Stimulated activated naive B cell treated with anti-CD40 and anti-IgM and Interleukin-4, amounts not matched to agents 10 μg/mL and 1 μg/mL and 100 μg/mL, for 72 hours (primary cell): ENCODE measurements around the gene TMEM175.
"Not testable (repeated sequence)": the region's sequence is repeated elsewhere in the genome, so short reads cannot be mapped to it uniquely, and the experiment has no call there.

Source experiments
- ATAC-seq, 2 donors: fragments of 150-1000 bp; cut with Tn5 transposase; replicated peaks; 2 replicates each; pipeline ENCODE4 v1.10.0; 2021; ENCODE audit warnings: moderate library complexity in 1 of 2
- DNase-seq: peaks from one replicate; pipeline ENCODE4 v3.0.0; 2021
- H3K27ac Mint-ChIP-seq: one replicate; pipeline ENCODE4 v1.8.0; 2022; ENCODE audit warnings: mild to moderate bottlenecking, mixed read lengths
- H3K27me3 Mint-ChIP-seq, 2 donors: one replicate each; pipeline ENCODE4 v1.8.0; 2022; ENCODE audit warnings: mixed read lengths in 2 of 2
- H3K36me3 Mint-ChIP-seq, 2 donors: one replicate each; pipeline ENCODE4 v1.8.0; 2022; ENCODE audit warnings: mixed read lengths in 2 of 2, mild to moderate bottlenecking in 1 of 2
- H3K4me1 Mint-ChIP-seq, 2 donors: one replicate each; pipeline ENCODE4 v1.8.0; 2022; ENCODE audit warnings: mixed read lengths in 2 of 2, mild to moderate bottlenecking in 1 of 2
- H3K4me3 Mint-ChIP-seq, 2 donors: one replicate each; pipeline ENCODE4 v1.8.0; 2022; ENCODE audit warnings: mild to moderate bottlenecking in 2 of 2, mixed read lengths in 2 of 2, moderate library complexity in 1 of 2
- H3K9me3 Mint-ChIP-seq, 2 donors: one replicate each; pipeline ENCODE4 v1.8.0; 2022; ENCODE audit warnings: mixed read lengths in 2 of 2, mild to moderate bottlenecking in 1 of 2

Gene TMEM175

DNA sequence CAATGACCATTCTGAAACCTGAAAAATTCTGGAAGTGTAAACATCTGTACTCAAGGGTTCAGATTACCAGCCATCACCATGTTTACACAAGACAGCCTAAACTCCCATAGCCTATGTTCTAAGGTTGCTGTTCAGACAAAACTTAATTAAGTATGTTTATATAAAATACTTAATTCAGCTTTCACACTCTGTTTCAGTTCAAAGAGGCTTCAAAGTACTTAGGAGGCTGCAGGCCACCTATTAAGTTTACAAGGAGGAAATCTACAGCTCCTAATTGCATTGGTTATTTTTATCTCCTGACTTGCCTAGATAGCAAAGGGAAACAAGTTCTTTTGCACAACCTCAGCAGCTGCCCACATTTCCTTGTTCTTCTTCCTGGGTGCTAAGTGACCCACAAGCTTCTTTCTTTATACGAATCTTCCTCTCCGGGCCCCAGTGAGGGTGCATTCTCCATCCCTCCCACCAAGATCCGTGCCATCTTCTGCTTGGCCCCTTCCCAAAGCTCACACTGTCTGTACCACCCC, 2.2 kb upstream of the TMEM175 start:
- H3K9me3 Mint-ChIP-seq: no peaks in the 10 kb centered on the region
- H3K27me3 Mint-ChIP-seq: no peaks in the 10 kb centered on the region
- H3K27ac Mint-ChIP-seq: no peak overlapping the region
- H3K4me1 Mint-ChIP-seq: peaks cover 41 to 63% of the 10 kb centered on the region in 2 donors
- ATAC-seq (no peak), DNase-seq (no peak)
- H3K36me3 Mint-ChIP-seq: peaks cover 9 to 10% of the 10 kb centered on the region in 2 donors
- peak overlapping the region; percentile 90 to 92 for H3K4me3 Mint-ChIP-seq

DNA sequence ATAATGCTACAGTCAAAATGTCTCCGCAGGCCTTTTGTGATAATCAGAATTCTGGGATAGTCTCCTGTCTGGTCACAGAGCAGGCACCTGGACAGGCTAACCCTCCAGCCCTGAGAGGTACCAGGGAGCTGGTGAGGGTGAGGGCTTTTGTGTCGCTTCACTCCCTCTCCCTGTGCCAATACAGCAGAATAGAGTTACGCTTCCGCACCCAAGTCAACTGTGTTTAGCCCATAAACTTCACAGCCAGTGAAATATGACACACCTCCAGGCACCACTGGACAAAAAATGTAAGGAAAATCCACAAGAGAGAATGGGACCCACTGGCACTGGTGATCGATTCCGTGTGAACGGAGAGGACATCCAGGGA, 1.4 kb upstream of the TMEM175 start:
- H3K36me3 Mint-ChIP-seq: peaks cover 9 to 10% of the 10 kb centered on the region in 2 donors
- peak overlapping the region; percentile 90 to 92 for H3K4me3 Mint-ChIP-seq
- peaks cover 38 to 63% of the 10 kb centered on the region in 2 donors for H3K4me1 Mint-ChIP-seq
- H3K27ac Mint-ChIP-seq: peak overlapping the region; percentile 96
- H3K9me3 Mint-ChIP-seq: no peaks in the 10 kb centered on the region
- DNase-seq: no peak
- no peak for ATAC-seq
- H3K27me3 Mint-ChIP-seq: no peaks in the 10 kb centered on the region

DNA sequence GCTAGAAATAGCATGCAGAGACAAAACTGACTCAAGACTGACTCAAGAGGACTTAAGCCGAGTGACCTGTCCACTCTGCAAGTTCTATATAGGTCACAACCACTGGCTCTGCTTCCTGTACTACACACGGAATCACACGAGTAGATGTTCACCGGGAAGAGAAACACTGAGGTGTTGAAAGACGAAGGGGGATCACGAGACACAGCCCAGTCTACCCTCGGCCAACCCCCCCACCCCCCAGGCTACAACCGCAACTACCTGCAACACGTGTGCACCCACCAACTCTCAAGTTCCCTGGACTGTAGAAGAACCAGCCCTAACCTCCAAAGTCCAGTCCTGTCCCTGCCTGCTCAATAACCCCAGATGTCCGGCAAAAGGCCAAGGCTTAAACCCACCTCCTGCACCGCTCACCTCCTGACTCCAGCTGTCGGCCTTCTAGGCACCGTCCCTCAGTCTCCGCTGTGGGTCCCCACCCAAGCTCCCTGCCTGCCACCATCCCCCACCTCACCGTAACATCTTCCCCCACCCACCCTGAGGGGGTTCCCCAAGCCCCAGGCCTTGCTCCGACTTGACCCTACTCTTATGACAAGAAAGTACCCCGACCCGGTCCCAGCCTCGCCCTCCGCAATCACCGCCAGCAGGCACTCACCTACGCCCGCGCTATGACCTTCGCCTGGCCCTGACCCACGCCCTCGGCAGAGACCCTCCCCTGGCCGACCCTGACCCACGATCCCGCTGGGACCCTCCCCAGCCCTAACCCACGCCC, 883 bp upstream of the TMEM175 start:
- Mint-ChIP-seq H3K27ac (peak overlapping the region; percentile 96), H3K4me3 (peak overlapping the region; percentile 90 to 92), H3K36me3 (peaks cover 4 to 5% of the 10 kb centered on the region in 2 donors), H3K9me3 (no peaks in the 10 kb centered on the region), H3K27me3 (no peaks in the 10 kb centered on the region), H3K4me1 (peaks cover 38 to 63% of the 10 kb centered on the region in 2 donors)
- ATAC-seq (peak in 1 of 2 donors; percentile 13), DNase-seq (no peak)

DNA sequence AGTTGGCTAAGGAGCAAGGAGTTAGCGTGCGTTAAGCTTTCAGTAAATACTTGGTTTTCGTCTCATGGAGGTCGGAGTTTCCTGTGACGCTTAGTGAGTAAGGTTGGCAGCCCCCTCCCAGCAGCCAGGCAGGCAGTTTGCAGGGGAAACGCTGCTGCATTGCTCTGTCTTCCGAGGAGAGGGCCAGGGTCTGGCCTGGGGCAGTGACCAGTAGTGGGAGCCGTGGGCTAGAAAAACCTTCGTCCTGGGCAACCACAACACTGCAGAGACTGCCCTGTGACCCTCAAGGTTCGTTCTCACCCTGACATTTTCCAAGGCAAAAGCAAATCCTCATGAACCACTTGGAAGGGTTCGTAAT, 432 bp downstream of the TMEM175 start:
- Mint-ChIP-seq H3K27ac (peak overlapping the region; percentile 96), H3K4me3 (peak overlapping the region; percentile 90 to 92), H3K4me1 (peaks cover 38 to 69% of the 10 kb centered on the region in 2 donors), H3K27me3 (no peaks in the 10 kb centered on the region), H3K9me3 (no peaks in the 10 kb centered on the region), H3K36me3 (peaks cover 4% of the 10 kb centered on the region in 2 donors)
- DNase-seq (no peak), ATAC-seq (peak; percentile 6 to 12)

DNA sequence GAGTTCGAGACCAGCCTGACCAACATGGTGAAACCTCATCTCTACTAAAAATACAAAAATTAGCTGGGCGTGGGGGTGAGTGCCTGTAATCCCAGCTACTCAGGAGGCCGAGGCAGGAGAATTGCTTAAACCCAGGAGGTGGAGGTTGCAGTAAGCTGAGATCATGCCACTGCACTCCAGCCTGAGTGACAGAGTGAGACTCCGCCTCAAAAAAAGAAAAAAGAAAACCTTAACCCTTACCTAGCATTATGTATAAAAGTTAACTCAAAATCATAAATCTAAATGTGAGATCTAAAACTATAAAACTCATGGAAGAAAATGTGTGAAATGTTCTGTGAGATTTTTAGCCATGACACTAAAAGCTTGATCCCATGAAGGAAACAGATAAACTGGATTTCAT, 7.2 kb downstream of the TMEM175 start:
- not testable (repeated sequence) for H3K9me3 Mint-ChIP-seq, H3K36me3 Mint-ChIP-seq, DNase-seq, H3K27ac Mint-ChIP-seq, H3K4me3 Mint-ChIP-seq, ATAC-seq, H3K27me3 Mint-ChIP-seq
- H3K4me1 Mint-ChIP-seq: peaks cover 16 to 39% of the 10 kb centered on the region in 2 donors

DNA sequence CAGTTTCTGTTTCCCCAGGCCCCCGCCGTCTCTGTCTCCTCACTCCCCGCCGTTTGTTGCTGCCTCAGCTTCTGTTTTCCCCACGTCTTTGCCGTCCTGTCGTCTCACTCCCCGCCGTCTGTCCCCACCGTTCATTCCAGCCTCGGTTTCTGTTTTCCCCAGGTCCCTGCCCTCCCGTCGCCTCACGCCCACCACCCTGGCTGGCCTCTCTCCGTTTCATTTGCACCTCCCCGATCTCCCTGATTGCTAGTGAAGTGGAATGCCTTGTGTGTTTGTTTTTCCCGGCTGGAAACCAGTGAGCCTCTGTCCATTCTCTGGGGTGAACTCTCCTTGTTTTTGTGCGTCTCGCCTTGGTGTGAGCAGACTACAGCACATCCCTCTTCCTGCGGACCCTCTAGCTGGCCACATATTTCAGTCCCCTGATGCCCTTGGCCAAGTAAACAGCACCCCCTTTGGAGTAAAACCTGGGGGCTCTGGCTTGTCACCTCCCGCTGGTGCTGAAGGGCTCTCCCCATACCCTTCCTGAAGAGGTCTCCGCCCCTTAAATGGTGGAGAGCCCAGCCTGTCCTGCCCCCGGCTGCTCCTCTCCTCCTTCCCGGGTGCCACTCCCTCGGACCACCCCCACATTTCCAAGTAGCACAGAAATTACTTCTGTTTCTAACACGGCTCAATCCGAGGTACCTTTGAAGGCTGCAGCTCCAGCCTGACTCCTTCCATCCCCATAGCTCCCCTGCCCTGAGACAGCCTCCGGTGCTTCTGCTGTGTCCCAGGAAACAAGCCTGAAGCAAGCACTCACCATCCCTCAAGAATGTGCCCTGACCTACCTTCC, 13.2 kb downstream of the TMEM175 start:
- H3K36me3 Mint-ChIP-seq: peaks cover 6 to 12% of the 10 kb centered on the region in 2 donors
- no peaks in the 10 kb centered on the region for H3K9me3 Mint-ChIP-seq
- no peak overlapping the region for H3K27ac Mint-ChIP-seq
- ATAC-seq (no peak), DNase-seq (no peak)
- peaks cover 15 to 33% of the 10 kb centered on the region in 2 donors for H3K4me1 Mint-ChIP-seq
- no peaks in the 10 kb centered on the region for H3K27me3 Mint-ChIP-seq
- no peak overlapping the region for H3K4me3 Mint-ChIP-seq

DNA sequence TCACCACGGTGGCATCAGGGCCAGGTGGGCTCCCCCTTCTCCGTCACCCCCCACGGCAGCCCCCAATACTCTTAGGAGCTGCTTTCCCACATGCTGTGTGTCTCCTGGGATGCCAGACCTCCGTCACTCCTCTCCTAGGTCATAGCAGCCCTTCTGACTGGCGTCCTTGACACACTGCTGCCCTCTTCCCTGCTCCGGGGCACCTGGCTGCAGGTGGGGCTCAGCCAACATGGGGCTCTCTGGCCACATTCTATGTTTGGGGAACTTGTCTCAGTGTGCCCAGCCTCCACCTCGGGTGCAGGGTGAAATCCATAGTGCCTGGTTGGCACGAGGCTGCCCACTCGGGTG, 13.8 kb downstream of the TMEM175 start:
- Mint-ChIP-seq H3K9me3 (no peaks in the 10 kb centered on the region), H3K4me3 (no peak overlapping the region), H3K27me3 (no peaks in the 10 kb centered on the region), H3K4me1 (peaks cover 15 to 33% of the 10 kb centered on the region in 2 donors), H3K36me3 (peaks cover 6 to 12% of the 10 kb centered on the region in 2 donors), H3K27ac (no peak overlapping the region)
- no peak for ATAC-seq
- no peak for DNase-seq

DNA sequence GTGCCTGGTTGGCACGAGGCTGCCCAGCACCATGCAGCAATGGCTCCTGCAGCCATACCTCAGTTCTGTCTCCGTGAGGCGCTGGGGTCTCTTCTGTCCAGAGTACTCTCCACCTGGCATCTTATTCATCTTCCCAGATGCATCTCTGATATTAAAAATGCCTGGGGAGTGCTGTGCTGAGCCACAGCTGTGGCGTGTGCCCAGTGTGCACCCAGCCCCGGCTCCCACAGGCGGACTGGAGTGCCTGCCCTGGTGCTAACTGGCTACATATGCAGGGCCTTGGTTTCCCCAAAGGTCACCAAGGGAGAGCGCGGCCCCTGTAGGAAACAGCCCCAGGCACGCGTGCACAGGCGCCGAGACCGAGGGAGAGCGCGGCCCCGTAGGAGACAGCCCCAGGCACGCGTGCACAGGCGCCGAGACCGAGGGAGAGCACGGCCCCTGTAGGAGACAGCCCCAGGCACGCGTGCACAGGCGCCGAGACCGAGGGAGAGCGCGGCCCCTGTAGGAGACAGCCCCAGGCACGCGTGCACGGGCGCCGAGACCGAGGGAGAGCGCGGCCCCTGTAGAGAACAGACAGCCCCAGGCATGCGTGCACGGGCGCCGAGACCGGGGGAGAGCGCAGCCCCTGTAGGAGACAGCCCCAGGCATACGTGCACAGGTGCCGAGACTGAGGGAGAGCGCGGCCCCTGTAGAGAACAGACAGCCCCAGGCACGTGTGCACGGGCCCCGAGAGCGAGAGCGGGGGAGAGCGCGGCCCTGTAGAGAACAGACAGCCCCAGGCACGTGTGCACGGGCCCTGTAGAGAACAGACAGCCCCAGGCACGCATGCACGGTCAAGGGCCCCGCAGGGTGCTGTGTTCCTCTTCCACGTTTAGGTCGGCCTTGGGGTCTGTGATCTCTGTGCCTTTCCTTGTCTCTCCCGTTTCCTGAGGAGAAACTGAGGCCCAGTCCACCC, 14.5 kb downstream of the TMEM175 start:
- ATAC-seq: peak; percentile 56 to 73
- H3K4me1 Mint-ChIP-seq: peaks cover 15 to 33% of the 10 kb centered on the region in 2 donors

DNA sequence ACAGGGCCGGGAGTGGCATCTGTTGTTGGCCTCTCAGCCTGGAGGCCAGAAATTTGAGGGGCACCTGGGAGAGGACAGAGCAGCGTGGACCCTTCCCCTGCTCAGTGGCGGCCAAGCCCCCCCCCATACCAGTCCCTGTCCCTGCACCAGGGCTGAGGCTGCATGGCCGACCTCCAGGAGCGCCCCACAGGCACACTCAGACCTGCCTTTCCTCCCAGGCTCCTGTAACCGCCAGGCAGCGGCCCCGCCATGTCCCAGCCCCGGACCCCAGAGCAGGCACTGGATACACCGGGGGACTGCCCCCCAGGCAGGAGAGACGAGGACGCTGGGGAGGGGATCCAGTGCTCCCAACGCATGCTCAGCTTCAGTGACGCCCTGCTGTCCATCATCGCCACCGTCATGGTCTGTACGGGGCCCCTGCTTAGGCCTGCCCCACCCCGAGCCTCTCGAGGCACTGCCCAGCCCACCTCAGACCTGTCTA, 15.3 kb downstream of the TMEM175 start:
- DNase-seq (no peak), ATAC-seq (no peak)
- peaks cover 6 to 19% of the 10 kb centered on the region in 2 donors for H3K36me3 Mint-ChIP-seq
- H3K4me3 Mint-ChIP-seq: no peak overlapping the region
- H3K9me3 Mint-ChIP-seq: no peaks in the 10 kb centered on the region
- H3K4me1 Mint-ChIP-seq: peaks cover 17 to 33% of the 10 kb centered on the region in 2 donors
- H3K27me3 Mint-ChIP-seq: no peaks in the 10 kb centered on the region
- H3K27ac Mint-ChIP-seq: no peak overlapping the region

More for the DNA sequence above, 14.5 kb downstream of the TMEM175 start:
- no peaks in the 10 kb centered on the region for H3K27me3 Mint-ChIP-seq
- no peaks in the 10 kb centered on the region for H3K9me3 Mint-ChIP-seq
- no peak for DNase-seq
- peaks cover 6 to 16% of the 10 kb centered on the region in 2 donors for H3K36me3 Mint-ChIP-seq
- no peak overlapping the region for H3K27ac Mint-ChIP-seq
- H3K4me3 Mint-ChIP-seq: peak overlapping the region; percentile 18 to 50

DNA sequence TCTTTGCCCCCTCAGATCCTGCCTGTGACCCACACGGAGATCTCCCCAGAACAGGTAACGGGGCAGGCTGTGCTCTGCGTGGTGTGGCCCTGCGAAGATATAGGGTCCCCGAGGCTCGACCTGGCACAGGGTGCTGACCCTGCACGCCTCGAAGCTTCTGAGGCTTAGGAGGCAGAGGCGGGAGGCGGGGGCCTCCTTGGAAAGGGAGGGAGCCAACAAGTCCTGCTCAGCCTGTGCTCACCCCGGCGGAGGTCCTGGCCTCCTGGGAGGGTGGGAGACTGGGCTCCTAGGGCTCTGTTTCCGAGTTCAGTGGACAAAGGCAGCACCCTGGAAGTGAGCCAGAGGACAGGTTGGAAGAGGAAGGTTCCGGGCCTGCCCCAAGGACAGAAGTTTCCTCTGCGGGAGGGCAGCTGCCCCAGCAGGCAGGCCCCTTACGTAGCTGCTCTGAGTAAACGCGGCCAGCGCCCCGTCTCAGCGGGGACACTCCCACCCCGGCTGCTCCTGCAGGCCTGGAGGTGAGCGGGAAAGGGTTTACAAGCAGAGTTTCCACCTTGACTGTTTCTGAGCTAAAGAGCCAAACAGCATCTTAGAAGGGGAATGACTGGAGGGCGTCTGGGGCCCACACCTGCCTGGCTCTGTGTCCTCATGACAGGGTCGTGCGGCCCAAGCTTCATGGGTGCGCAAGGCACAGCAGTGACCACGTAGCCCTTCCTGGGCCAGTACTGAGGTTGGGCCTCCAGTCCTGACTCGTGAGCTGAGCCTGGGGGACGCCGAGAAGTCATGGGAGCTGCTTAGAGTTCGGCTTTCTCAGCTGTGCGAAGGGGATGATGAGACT, 16.1 kb downstream of the TMEM175 start:
- peaks cover 17 to 33% of the 10 kb centered on the region in 2 donors for H3K4me1 Mint-ChIP-seq
- no peak overlapping the region for H3K4me3 Mint-ChIP-seq
- DNase-seq (no peak), ATAC-seq (no peak)
- peaks cover 9 to 22% of the 10 kb centered on the region in 2 donors for H3K36me3 Mint-ChIP-seq
- H3K27ac Mint-ChIP-seq: no peak overlapping the region
- H3K27me3 Mint-ChIP-seq: no peaks in the 10 kb centered on the region
- no peaks in the 10 kb centered on the region for H3K9me3 Mint-ChIP-seq

DNA sequence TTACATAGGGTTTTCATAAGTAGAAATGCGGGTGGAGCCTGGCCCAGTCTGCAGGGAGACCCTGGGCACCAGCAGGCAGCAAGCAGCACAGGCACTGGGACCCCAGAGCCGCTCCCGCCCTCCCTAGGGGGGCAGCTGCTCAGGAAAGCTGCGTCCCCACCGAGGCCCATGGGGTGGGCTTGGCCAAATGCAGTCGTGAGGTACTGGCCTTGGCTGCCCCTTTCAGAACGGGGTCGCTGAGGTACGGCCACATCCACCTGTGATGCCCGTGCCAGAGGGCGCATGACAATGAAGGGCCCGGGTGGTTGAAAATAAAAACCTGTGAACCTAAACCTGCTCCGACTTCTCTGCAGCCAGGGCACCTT, 16.7 kb downstream of the TMEM175 start:
- ATAC-seq: no peak
- Mint-ChIP-seq H3K4me1 (peaks cover 17 to 33% of the 10 kb centered on the region in 2 donors), H3K36me3 (peaks cover 14 to 25% of the 10 kb centered on the region in 2 donors), H3K27ac (no peak overlapping the region), H3K27me3 (no peaks in the 10 kb centered on the region), H3K9me3 (no peaks in the 10 kb centered on the region), H3K4me3 (no peak overlapping the region)
- DNase-seq: no peak

DNA sequence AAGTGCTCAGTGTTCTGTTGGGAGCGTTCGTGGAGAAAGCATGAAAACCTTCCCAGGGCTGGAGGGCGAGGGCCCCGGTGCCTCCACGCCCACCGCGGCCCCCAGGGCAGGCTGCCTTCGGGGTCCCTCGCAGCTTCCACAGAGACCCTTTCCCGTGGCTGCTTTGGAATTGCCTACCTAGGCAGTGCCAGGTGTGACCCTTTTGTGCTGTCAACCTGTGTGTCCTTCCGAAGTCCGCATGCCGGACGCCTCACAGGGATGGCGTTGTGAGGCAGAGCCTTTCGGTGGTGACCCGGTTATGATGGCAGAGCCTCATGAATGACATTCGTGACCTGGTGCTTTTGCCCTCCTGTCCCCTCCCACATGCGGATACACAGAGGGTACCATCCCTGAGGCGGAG, 17.4 kb downstream of the TMEM175 start:
- ATAC-seq: no peak
- no peak for DNase-seq
- H3K4me1 Mint-ChIP-seq: peaks cover 17 to 29% of the 10 kb centered on the region in 2 donors
- H3K27me3 Mint-ChIP-seq: no peaks in the 10 kb centered on the region
- H3K9me3 Mint-ChIP-seq: no peaks in the 10 kb centered on the region
- H3K36me3 Mint-ChIP-seq: peaks cover 18 to 33% of the 10 kb centered on the region in 2 donors
- no peak overlapping the region for H3K4me3 Mint-ChIP-seq
- H3K27ac Mint-ChIP-seq: no peak overlapping the region
